Brain microvascular endothelial cell (primary cell): ENCODE results near the gene ZBTB46.

Experiments
- DNase-seq: peaks from one replicate; pipeline ENCODE4 v3.0.0-alpha.2; 2020
- H3K27ac ChIP-seq: fragments of 250-450 bp; sonication (Bioruptor Pico); 2 replicates; pipeline ENCODE4 v1.5.1; 2020; ENCODE audit warnings: mild to moderate bottlenecking, moderate library complexity
- H3K27me3 ChIP-seq: fragments of 250-450 bp; sonication (Bioruptor Pico); replicated peaks from 2 replicates; pipeline ENCODE4 v1.5.1; 2020; ENCODE audit warnings: mild to moderate bottlenecking
- H3K36me3 ChIP-seq: fragments of 250-450 bp; sonication (Bioruptor Pico); replicated peaks from 2 replicates; pipeline ENCODE4 v1.5.1; 2020; ENCODE audit warnings: mild to moderate bottlenecking
- H3K4me3 ChIP-seq: 2 replicates; pipeline ENCODE4 v1.5.1; 2011; ENCODE audit warnings: low read depth, mild to moderate bottlenecking, control low read depth, low read length, moderate library complexity
- in situ Hi-C: cut with HindIII; loops from 2 replicates; pipeline ENCODE4 v1.10.0; 2017; ENCODE audit warnings: low sequenced_read_pairs, low pct_ligation_motif_present
- TF ChIP-seq, protein P1 (sequence below): IDR thresholded peaks from 2 replicates; pipeline ENCODE4 v1.5.1; 2011; ENCODE audit warnings: low read depth, mild to moderate bottlenecking, moderate library complexity, low read length, control low read depth, inconsistent platforms; ENCODE audit errors: missing control alignments

ZBTB46 gene

DNA sequence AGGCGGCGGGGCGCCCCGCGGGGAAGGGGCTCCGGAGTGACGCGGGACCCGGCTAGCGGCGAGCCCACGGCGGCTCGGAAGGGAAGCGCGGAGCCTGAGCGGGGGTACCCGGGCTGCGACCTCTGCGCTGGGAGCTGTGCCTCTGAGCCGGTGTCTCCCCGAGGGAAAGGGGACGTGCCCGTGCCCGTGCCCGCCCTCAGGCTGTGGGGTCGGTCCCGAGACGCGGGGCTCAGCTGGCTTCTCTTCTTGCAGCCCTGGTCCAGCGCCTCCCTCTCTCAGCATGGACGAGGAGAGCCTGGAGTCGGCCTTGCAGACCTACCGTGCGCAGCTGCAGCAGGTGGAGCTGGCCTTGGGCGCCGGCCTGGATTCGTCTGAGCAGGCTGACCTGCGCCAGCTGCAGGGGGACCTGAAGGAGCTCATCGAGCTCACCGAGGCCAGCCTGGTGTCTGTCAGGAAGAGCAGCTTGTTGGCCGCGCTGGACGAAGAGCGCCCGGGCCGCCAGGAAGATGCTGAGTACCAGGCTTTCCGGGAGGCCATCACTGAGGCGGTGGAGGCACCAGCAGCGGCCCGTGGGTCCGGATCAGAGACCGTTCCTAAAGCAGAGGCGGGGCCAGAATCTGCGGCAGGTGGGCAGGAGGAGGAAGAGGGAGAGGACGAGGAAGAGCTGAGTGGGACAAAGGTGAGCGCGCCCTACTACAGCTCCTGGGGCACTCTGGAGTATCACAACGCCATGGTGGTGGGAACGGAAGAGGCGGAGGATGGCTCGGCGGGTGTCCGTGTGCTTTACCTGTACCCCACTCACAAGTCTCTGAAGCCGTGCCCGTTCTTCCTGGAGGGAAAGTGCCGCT lies 122.5 kb downstream of the ZBTB46 start:
- Histone ChIP-seq H3K27me3 (no peaks in the 10 kb centered on the region), H3K36me3 (peaks cover 50% of the 10 kb centered on the region)
- DNase-seq: no peak

DNA sequence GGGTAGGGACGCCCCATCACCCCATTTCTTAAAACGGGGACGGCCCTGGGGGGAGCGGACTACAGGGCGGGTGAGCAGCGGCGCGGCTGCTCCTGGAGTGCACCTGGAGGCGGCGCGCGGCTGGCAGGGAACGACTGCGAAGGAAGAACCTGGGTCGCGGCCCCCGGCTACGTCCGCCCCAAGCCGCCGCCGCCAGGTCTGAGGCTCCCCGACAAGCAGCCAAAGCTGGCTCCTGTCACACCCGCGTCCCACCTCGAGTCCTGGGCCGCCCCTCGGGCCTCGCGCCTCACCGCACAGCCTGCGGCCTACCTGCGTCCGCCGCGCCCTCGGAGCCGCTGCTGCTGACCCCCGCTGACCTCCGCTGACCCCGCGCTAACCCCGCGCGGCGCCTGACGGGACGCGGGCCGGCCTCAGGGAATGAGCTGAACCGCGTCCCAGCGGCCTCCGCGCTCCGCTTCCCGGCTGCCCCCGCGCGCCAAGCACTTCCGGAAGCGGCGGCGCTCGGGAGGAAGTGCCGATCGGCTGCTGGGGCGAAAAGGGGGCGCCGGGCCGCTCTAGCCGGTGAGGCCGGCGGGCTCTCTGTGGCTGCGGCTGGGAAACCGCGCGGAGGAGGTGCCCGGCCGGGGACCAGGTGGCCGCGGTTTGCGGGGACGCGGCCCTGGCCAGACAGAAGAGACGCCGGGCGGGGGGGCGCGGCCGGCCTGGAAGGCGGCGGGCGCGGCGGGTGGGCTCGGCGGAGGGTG lies 123.3 kb downstream of the ZBTB46 start, which contains the start of the genes ARFRP1 and ZGPAT:
TSS of gene ARFRP1 (minus strand) at position 419 of the 743 bp plus-strand sequence. CDS start 885 bp downstream, outside the sequence.
TSS of gene ZGPAT (plus strand) at position 482 of the 743 bp plus-strand sequence. CDS start 542 bp downstream, outside the sequence.
- H3K36me3 ChIP-seq: peaks cover 46% of the 10 kb centered on the region

More for the DNA sequence above, 122.5 kb downstream of the ZBTB46 start:
- TF ChIP-seq, protein P1, sequence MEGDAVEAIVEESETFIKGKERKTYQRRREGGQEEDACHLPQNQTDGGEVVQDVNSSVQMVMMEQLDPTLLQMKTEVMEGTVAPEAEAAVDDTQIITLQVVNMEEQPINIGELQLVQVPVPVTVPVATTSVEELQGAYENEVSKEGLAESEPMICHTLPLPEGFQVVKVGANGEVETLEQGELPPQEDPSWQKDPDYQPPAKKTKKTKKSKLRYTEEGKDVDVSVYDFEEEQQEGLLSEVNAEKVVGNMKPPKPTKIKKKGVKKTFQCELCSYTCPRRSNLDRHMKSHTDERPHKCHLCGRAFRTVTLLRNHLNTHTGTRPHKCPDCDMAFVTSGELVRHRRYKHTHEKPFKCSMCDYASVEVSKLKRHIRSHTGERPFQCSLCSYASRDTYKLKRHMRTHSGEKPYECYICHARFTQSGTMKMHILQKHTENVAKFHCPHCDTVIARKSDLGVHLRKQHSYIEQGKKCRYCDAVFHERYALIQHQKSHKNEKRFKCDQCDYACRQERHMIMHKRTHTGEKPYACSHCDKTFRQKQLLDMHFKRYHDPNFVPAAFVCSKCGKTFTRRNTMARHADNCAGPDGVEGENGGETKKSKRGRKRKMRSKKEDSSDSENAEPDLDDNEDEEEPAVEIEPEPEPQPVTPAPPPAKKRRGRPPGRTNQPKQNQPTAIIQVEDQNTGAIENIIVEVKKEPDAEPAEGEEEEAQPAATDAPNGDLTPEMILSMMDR: no peak
- peak overlapping the region; percentile 83 for H3K27ac ChIP-seq
- peak overlapping the region; percentile 80 for H3K4me3 ChIP-seq
- in situ Hi-C loops: no loop called here

DNA sequence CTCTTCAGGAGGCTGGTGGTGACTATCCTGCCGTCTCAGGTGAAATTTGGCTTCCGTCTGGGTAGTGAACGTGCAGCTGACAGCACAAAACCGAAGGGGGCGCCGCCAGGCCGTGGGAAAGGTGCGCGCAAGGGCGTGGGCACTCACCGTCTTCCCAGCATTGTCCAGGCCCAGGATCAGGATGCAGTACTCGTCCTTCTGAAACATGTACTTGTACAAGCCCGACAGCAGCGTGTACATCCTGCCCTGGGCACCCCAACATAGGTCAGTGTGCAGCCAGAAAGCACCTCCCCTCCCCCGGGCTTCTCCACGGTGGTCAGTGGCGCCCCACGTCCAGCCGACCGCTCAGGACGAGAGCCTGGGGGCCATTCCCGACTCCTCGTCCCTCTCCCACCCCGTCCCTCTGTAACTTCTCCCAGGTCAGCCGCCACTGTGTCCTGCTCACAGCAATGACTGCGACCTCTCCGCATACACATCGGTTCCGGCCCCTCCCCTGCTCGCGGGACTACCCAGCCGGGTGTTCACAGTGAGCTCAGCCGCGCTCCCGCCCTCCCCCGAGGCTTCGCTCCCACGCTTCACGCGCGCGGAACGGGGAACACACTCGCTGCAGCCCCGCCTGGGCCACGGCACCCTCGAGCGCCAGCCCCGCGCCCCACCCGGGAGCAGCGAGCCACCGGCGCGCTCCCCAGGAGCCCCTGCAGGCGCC lies 124.1 kb downstream of the ZBTB46 start:
- Histone ChIP-seq H3K27me3 (no peaks in the 10 kb centered on the region), H3K4me3 (peak overlapping the region; percentile 80), H3K27ac (peak overlapping the region; percentile 83), H3K36me3 (peaks cover 40% of the 10 kb centered on the region)
- DNase-seq: peak; percentile 50
- TF ChIP-seq, protein P1: peak; percentile 54
- in situ Hi-C loops: no loop called here

More for the DNA sequence above, 123.3 kb downstream of the ZBTB46 start, which contains the start of the genes ARFRP1 and ZGPAT:
- no peaks in the 10 kb centered on the region for H3K27me3 ChIP-seq
- peak within 1 kb of the TSS; percentile 80 for H3K4me3 ChIP-seq
- TF ChIP-seq, protein P1: no peak
- in situ Hi-C loops: no loop called here
- H3K27ac ChIP-seq: peak within 1 kb of the TSS; percentile 83
- peak; percentile 52 for DNase-seq

DNA sequence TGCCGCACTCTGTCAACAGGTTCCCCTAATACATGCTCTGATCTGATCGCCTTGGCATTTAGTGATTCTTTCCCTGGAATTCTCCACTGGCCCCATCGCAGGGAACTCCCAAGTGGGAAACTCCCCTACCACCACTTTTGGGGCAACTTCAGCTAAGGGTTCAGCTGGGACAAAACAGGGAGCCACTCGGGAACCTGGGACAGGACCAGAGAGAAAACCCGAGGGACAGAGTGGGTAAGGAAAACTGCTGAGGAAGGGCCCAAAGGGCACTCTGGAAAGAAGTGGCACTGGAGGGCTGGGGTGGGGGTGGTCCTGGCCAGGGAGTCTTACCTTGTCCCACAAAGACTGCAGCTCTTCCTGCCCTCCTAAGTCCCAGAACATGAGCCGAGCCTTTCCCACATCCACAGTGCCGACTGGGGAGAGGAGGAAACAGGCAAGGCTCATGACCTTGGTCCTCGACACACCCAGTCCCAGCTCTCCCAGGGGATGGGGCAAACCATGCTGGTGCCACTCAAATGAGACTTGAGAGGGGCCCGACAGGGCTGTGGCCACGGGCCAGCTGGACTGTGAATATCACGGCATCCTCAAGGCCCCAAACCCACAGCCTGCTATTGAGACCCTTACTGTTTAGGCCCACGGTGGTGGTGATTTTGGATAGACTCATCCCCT lies 124.9 kb downstream of the ZBTB46 start:
- Histone ChIP-seq H3K36me3 (peaks cover 34% of the 10 kb centered on the region), H3K27ac (peak overlapping the region; percentile 83), H3K4me3 (peak overlapping the region; percentile 80), H3K27me3 (no peaks in the 10 kb centered on the region)
- in situ Hi-C loops: no loop called here
- DNase-seq: no peak
- TF ChIP-seq, protein P1: no peak
